Naive B cell (primary cell): ENCODE data around the gene METTL4. TPM values are rescaled to one million over a fixed set of nuclear protein-coding genes. Genes with fewer than 3 reads are reported as not detected.

Experiments used
- ATAC-seq, 2 donors: fragments of 150-1000 bp; cut with Tn5 transposase; 2 replicates each; pipeline ENCODE4 v1.10.0; 2021; ENCODE audit warnings: low read depth in 2 of 2, mild to moderate bottlenecking in 2 of 2, moderate library complexity in 2 of 2
- DNase-seq: peaks from one replicate; pipeline ENCODE4 v3.0.0; 2022
- H3K27ac Mint-ChIP-seq, 6 donors: one replicate each; pipeline ENCODE4 v1.8.0; 2020 to 2022; ENCODE audit warnings: mild to moderate bottlenecking in 6 of 6, mixed read lengths in 6 of 6, moderate library complexity in 5 of 6, inconsistent platforms in 2 of 6
- H3K27me3 Mint-ChIP-seq, 3 donors: one replicate each; pipeline ENCODE4 v1.8.0; 2021 to 2022; ENCODE audit warnings: mixed read lengths in 3 of 3, mild to moderate bottlenecking in 1 of 3
- H3K36me3 Mint-ChIP-seq, 2 donors: one replicate each; pipeline ENCODE4 v1.8.0; 2020 to 2022; ENCODE audit warnings: mixed read lengths in 2 of 2, inconsistent platforms in 1 of 2, mild to moderate bottlenecking in 1 of 2
- H3K4me1 Mint-ChIP-seq, 3 donors: one replicate each; pipeline ENCODE4 v1.8.0; 2020 to 2022; ENCODE audit warnings: mixed read lengths in 3 of 3, inconsistent platforms in 1 of 3, mild to moderate bottlenecking in 1 of 3, moderate library complexity in 1 of 3
- H3K4me3 Mint-ChIP-seq, 8 donors: one replicate each; pipeline ENCODE4 v1.8.0; 2020 to 2022; ENCODE audit warnings: mild to moderate bottlenecking in 8 of 8, mixed read lengths in 8 of 8, moderate library complexity in 8 of 8, inconsistent platforms in 2 of 8
- H3K9me3 Mint-ChIP-seq, 7 donors: one replicate each; pipeline ENCODE4 v1.8.0; 2020 to 2022; ENCODE audit warnings: mixed read lengths in 7 of 7, mild to moderate bottlenecking in 5 of 7, inconsistent platforms in 2 of 7, moderate library complexity in 1 of 7
- polyA plus RNA-seq, 6 donors: library from polyadenylated mRNA; unstranded; fragments of 300-500 nt; fragmentation: Illumina TruSeq; gene quantifications; one replicate each; pipeline ENCODE4 v1.2.3, GENCODE V29; 2021; ENCODE audit warnings: low read depth in 6 of 6

The METTL4 gene
- polyA plus RNA-seq, 6 donors from 2014 or later, result 4.0 to 18.0 (median 15.5) TPM

DNA sequence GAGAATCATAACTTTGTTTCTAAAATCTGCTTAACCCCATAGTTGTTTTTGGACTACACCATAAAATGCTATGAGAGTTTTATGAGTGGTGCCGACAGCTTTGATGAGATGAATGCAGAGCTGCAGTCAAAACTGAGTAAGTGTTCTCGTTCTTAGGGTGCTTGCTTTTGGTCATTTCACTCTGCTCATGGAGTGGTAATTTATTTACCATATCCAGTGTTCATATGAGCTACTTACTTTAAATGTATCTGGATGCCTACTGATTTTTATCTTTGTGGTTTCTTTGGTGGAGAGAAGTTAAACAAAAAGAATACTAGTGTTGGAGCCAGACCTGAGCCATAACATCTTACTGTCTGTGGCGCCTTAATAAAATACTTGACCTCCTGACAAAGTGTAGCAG lies 16.5 kb upstream of the METTL4 start:
- no peak overlapping the region for H3K27ac Mint-ChIP-seq
- ATAC-seq (no peak), DNase-seq (no peak)
- peaks cover 0 to 4% of the 10 kb centered on the region in 2 donors for H3K36me3 Mint-ChIP-seq
- H3K27me3 Mint-ChIP-seq, result no peaks in the 10 kb centered on the region
- H3K9me3 Mint-ChIP-seq, result no peaks in the 10 kb centered on the region
- H3K4me1 Mint-ChIP-seq, result peaks cover 17 to 25% (median 18%) of the 10 kb centered on the region in 3 donors
- H3K4me3 Mint-ChIP-seq, result no peak overlapping the region

DNA sequence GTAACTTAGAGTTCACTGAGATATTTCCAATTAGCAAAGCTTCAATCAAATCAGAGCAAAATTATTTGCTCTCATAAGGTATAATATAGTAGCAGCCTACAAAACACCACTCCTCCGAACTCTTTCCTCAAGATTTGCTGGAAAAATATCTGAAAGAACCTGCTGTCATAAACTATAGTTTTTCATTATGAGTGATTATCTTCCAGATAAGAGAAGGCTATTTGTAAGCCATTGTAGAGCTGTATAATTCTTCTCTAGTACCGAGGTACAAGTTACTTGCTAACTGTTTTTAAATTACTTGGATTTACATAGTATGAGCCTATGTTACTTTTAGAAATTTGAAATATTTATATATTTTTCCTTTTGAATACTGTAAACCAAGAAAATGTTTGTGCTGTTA lies 2.1 kb upstream of the METTL4 start:
- Mint-ChIP-seq H3K27me3 (no peaks in the 10 kb centered on the region), H3K9me3 (peaks cover 0 to 2% (median 0%) of the 10 kb centered on the region in 7 donors), H3K36me3 (no peaks in the 10 kb centered on the region), H3K4me3 (peak overlapping the region in 1 of 8 donors; percentile 95), H3K4me1 (peaks cover 26 to 44% (median 43%) of the 10 kb centered on the region in 3 donors), H3K27ac (no peak overlapping the region)
- ATAC-seq (no peak), DNase-seq (no peak)

DNA sequence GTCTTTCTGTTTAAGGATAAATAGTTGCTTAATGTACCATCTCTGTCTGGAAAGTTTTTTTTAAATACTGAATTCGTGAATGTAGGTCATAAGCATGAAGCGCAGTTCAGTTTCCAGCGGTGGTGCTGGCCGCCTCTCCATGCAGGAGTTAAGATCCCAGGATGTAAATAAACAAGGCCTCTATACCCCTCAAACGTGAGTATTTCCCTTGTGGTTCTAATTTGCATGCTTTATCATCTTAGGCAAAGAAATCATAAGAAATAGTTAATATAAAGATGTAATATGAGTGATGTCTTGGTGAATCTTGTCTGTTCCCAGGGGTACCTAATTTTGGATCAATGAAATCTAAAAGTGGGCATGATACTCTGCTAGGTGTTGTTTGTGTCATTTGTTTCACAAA lies 1.6 kb upstream of the METTL4 start:
- no peaks in the 10 kb centered on the region for H3K36me3 Mint-ChIP-seq
- H3K27me3 Mint-ChIP-seq, result no peaks in the 10 kb centered on the region
- H3K27ac Mint-ChIP-seq, result peak overlapping the region in 2 of 6 donors; percentile 47 to 83
- DNase-seq (no peak), ATAC-seq (no peak)
- peaks cover 25 to 43% (median 42%) of the 10 kb centered on the region in 3 donors for H3K4me1 Mint-ChIP-seq
- peak overlapping the region in 3 of 8 donors; percentile 57 to 95 (median 61) for H3K4me3 Mint-ChIP-seq
- H3K9me3 Mint-ChIP-seq, result peaks cover 0 to 2% (median 0%) of the 10 kb centered on the region in 7 donors

DNA sequence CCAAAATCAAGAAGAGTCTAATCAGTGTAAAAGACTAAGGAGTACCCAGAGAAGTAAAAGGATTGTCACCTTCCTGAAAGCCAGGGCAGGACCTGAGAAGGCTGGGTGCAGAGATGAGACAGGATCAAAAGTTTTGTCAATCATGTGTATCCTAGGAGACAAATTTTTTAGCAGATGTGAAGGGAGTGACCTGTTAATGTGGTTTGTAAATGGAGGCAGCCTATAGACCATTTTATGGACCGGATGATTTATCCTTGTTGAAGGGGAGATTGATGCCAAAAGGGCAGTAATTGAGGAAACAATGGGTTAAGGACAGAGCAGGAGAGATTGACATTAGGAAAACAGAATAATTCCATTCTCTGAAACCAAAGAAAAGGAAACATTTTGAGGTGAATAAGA lies 865 bp upstream of the METTL4 start:
- peaks cover 25 to 44% (median 41%) of the 10 kb centered on the region in 3 donors for H3K4me1 Mint-ChIP-seq
- H3K27ac Mint-ChIP-seq, result peak overlapping the region in 5 of 6 donors; percentile 96 to 99 (median 99)
- no peak for ATAC-seq
- DNase-seq, result no peak
- no peaks in the 10 kb centered on the region for H3K27me3 Mint-ChIP-seq
- no peaks in the 10 kb centered on the region for H3K36me3 Mint-ChIP-seq
- peaks cover 0 to 2% (median 0%) of the 10 kb centered on the region in 7 donors for H3K9me3 Mint-ChIP-seq
- H3K4me3 Mint-ChIP-seq, result peak overlapping the region; percentile 92 to 100 (median 99)

GRCh38 chr18:2570772-2571199 lies 519 bp downstream of the METTL4 start:
- peaks cover 0 to 2% (median 0%) of the 10 kb centered on the region in 7 donors for H3K9me3 Mint-ChIP-seq
- peak overlapping the region; percentile 96 to 99 (median 99) for H3K27ac Mint-ChIP-seq
- peak overlapping the region; percentile 92 to 100 (median 99) for H3K4me3 Mint-ChIP-seq
- no peaks in the 10 kb centered on the region for H3K27me3 Mint-ChIP-seq
- ATAC-seq, result peak; percentile 62 to 63
- H3K36me3 Mint-ChIP-seq, result peaks cover 0 to 3% of the 10 kb centered on the region in 2 donors
- peak; percentile 60 for DNase-seq
- peaks cover 25 to 44% (median 41%) of the 10 kb centered on the region in 3 donors for H3K4me1 Mint-ChIP-seq

DNA sequence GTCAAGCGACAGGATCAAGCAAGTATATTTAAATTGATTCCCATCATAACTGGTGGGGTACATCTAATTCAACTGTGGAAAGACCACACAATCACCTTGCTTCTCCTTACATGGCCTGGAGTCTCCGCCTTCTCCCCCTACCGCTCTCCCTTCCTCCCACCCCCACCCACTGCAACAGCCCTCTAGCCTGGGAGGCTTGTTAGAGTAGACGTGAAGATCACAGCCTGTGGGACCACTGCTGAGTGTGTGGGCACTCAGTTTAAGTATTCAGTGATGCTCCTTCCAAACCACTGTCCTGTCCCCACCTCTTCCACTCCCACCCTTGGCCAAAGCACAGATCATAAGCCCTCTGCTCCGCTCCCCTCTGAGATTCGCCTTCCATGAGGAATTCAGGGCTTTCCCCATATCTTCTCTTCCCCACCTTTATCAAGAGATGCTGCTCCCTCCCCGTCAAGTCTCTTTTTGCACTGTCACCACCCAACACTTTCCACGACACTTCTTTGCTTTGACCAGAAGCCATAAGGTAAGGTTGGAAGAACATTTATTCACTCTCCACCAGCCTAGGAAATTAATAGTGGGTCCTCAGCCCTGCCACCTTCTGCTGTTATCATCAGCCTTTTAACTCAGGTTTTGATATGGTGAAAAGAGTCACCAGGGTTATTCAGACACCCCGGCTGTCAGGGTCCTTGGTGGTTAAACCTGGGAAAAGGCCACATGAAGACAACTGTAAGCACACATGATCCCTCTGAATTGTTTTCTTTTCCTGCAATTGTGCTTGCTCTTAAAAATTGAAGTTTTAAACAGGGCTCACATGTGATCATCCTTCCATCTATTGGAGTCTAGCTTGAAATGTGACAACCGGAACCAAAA lies 1.7 kb downstream of the METTL4 start:
- Mint-ChIP-seq H3K4me1 (peaks cover 25 to 53% (median 41%) of the 10 kb centered on the region in 3 donors), H3K27ac (peak overlapping the region in 4 of 6 donors; percentile 27 to 82 (median 61)), H3K27me3 (no peaks in the 10 kb centered on the region), H3K36me3 (peaks cover 3 to 8% of the 10 kb centered on the region in 2 donors), H3K9me3 (peaks cover 0 to 2% (median 0%) of the 10 kb centered on the region in 7 donors), H3K4me3 (peak overlapping the region; percentile 2 to 95 (median 62))
- DNase-seq (no peak), ATAC-seq (no peak)

DNA sequence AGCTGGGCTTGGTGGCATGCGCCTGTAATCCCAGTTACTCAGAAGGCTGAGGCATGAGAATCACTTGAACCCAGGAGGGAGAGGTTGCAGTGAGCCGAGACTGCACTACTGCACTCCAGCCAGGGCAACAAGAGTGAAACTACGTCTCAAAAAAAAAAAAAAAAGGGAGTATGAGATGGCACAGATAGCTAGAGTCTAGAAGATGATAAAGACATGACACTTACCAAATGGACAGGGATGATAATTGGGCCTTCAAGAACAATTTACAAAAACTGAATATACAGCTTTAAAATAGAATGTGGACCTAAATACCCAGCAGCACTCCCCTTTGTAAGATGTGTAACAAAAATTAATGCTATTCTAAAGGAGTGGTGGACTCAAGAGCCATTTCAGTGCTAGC lies 2.7 kb downstream of the METTL4 start:
- Mint-ChIP-seq H3K27me3 (no peaks in the 10 kb centered on the region), H3K36me3 (peaks cover 3 to 8% of the 10 kb centered on the region in 2 donors), H3K9me3 (peaks cover 0 to 2% (median 0%) of the 10 kb centered on the region in 7 donors), H3K27ac (peak overlapping the region in 2 of 6 donors; percentile 27 to 84), H3K4me3 (peak overlapping the region in 3 of 8 donors; percentile 36 to 95 (median 66)), H3K4me1 (peaks cover 25 to 48% (median 41%) of the 10 kb centered on the region in 3 donors)
- DNase-seq (no peak), ATAC-seq (no peak)

GRCh38 chr18:2568129-2568528 lies 3.2 kb downstream of the METTL4 start:
- DNase-seq (no peak), ATAC-seq (no peak)
- peaks cover 3 to 8% of the 10 kb centered on the region in 2 donors for H3K36me3 Mint-ChIP-seq
- H3K27me3 Mint-ChIP-seq, result no peaks in the 10 kb centered on the region
- H3K4me1 Mint-ChIP-seq, result peaks cover 25 to 48% (median 41%) of the 10 kb centered on the region in 3 donors
- peak overlapping the region in 3 of 8 donors; percentile 4 to 95 (median 50) for H3K4me3 Mint-ChIP-seq
- peaks cover 0 to 2% (median 0%) of the 10 kb centered on the region in 7 donors for H3K9me3 Mint-ChIP-seq
- H3K27ac Mint-ChIP-seq, result peak overlapping the region in 2 of 6 donors; percentile 27 to 53

GRCh38 chr18:2564373-2564772 lies 6.9 kb downstream of the METTL4 start:
- H3K4me1 Mint-ChIP-seq, result peaks cover 10 to 26% (median 13%) of the 10 kb centered on the region in 3 donors
- H3K27ac Mint-ChIP-seq, result no peak overlapping the region
- no peak for DNase-seq
- H3K9me3 Mint-ChIP-seq, result no peaks in the 10 kb centered on the region
- H3K36me3 Mint-ChIP-seq, result peaks cover 8 to 11% of the 10 kb centered on the region in 2 donors
- H3K27me3 Mint-ChIP-seq, result no peaks in the 10 kb centered on the region
- no peak overlapping the region for H3K4me3 Mint-ChIP-seq
- no peak for ATAC-seq

GRCh38 chr18:2559249-2559648 lies 12.1 kb downstream of the METTL4 start:
- peaks cover 0 to 7% of the 10 kb centered on the region in 2 donors for H3K36me3 Mint-ChIP-seq
- H3K27ac Mint-ChIP-seq, result no peak overlapping the region
- no peak for ATAC-seq

GRCh38 chr18:2557536-2557935 lies 13.8 kb downstream of the METTL4 start:
- H3K9me3 Mint-ChIP-seq, result no peaks in the 10 kb centered on the region
- H3K27me3 Mint-ChIP-seq, result no peaks in the 10 kb centered on the region
- no peak for ATAC-seq
- no peak overlapping the region for H3K4me3 Mint-ChIP-seq
- peaks cover 0 to 6% of the 10 kb centered on the region in 2 donors for H3K36me3 Mint-ChIP-seq
- DNase-seq, result no peak
- H3K27ac Mint-ChIP-seq, result peak overlapping the region in 1 of 6 donors; percentile 44
- H3K4me1 Mint-ChIP-seq, result peaks cover 0 to 4% (median 0%) of the 10 kb centered on the region in 3 donors

More at GRCh38 chr18:2559249-2559648, 12.1 kb downstream of the METTL4 start:
- no peak overlapping the region for H3K4me3 Mint-ChIP-seq
- H3K9me3 Mint-ChIP-seq, result no peaks in the 10 kb centered on the region
- H3K4me1 Mint-ChIP-seq, result peaks cover 0 to 4% (median 0%) of the 10 kb centered on the region in 3 donors
- DNase-seq, result no peak
- no peaks in the 10 kb centered on the region for H3K27me3 Mint-ChIP-seq

- no peaks in the 10 kb centered on the region for H3K27me3 Mint-ChIP-seq
- peak overlapping the region in 2 of 6 donors; percentile 33 to 63 for H3K27ac Mint-ChIP-seq
- no peaks in the 10 kb centered on the region for H3K9me3 Mint-ChIP-seq
- H3K4me3 Mint-ChIP-seq, result no peak overlapping the region
- ATAC-seq (no peak), DNase-seq (no peak)
- peaks cover 4 to 8% of the 10 kb centered on the region in 2 donors for H3K36me3 Mint-ChIP-seq
- peaks cover 0 to 4% (median 0%) of the 10 kb centered on the region in 3 donors for H3K4me1 Mint-ChIP-seq
These were observed 15.4 kb downstream of the METTL4 start for GRCh38 chr18:2555895-2556294.

DNA sequence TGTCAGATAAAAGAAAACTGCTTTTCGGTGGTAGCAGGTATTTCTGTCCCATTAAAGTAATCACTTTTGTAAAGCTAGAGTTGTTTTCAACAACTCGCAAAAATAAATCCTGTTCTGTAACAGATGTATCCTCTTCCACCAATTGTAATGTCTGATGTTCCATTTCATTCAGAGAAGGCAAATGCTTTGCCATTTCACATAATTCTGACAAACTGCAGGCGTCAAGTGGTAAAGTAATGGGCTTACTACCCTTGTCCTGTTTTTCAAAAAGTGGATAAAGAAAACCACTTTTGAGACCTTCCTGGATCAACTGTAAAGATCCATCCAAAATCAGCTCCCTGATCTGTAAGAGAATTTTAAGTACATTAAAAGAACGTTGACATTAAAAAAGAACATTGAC lies 16.6 kb downstream of the METTL4 start:
- H3K36me3 Mint-ChIP-seq, result peaks cover 13 to 14% of the 10 kb centered on the region in 2 donors
- no peaks in the 10 kb centered on the region for H3K27me3 Mint-ChIP-seq
- H3K27ac Mint-ChIP-seq, result peak overlapping the region in 2 of 6 donors; percentile 22 to 56

More for the DNA sequence above, 16.6 kb downstream of the METTL4 start:
- H3K9me3 Mint-ChIP-seq, result no peaks in the 10 kb centered on the region
- ATAC-seq (no peak), DNase-seq (no peak)
- peaks cover 0 to 4% (median 0%) of the 10 kb centered on the region in 3 donors for H3K4me1 Mint-ChIP-seq
- no peak overlapping the region for H3K4me3 Mint-ChIP-seq
